Body of pancreas (tissue), 4 donors: ENCODE measurements around the gene VASP. TPM values are rescaled to one million over a fixed set of nuclear protein-coding genes. Genes with fewer than 3 reads are reported as not detected.

Experiments used
- ATAC-seq: fragments of 150-250 bp; one replicate; pipeline ENCODE4 v1.9.1; 2016
- DNase-seq, 4 donors: peaks; one replicate each; pipeline ENCODE4 v3.0.0-alpha.2; 2019
- H3K27ac ChIP-seq, 4 donors: fragments of 200-600 bp; sonication (generic); 1 replicate in 3 of 4; 2 replicates in 1 of 4; pipeline versions ENCODE4 v1.5.1 to v1.6.1; 2016 to 2019; ENCODE audit warnings: mild to moderate bottlenecking in 1 of 4, mixed read lengths in 1 of 4, moderate library complexity in 1 of 4
- H3K27me3 ChIP-seq, 2 donors: fragments of 200-600 bp; sonication (generic); one replicate each; pipeline ENCODE4 v1.6.0; 2016; ENCODE audit warnings: mild to moderate bottlenecking in 1 of 2
- H3K36me3 ChIP-seq, 2 donors: fragments of 200-600 bp; sonication (generic); replicated peaks in 1 of 2; 2 replicates each; pipeline ENCODE4 v1.5.1; 2016; ENCODE audit warnings: low read depth in 2 of 2; ENCODE audit not compliant: insufficient read depth in 1 of 2
- H3K4me1 ChIP-seq: fragments of 200-600 bp; sonication (generic); one replicate; pipeline ENCODE4 v1.6.0; 2016
- H3K4me3 ChIP-seq, 2 donors: fragments of 200-600 bp; sonication (generic); 1 replicate in 1 of 2; 2 replicates in 1 of 2; pipeline ENCODE4 v1.5.1; 2016 to 2019
- H3K9me3 ChIP-seq, 3 donors: fragments of 200-600 bp; sonication (generic); 1 replicate in 2 of 3; 2 replicates in 1 of 3; pipeline ENCODE4 v1.5.1; 2016
- CTCF ChIP-seq, 7 experiments: fragments of 450-650 bp in 4 of 7; fragments of 200-600 bp in 3 of 7; sonication (generic) in 3 of 7; IDR thresholded peaks; one replicate each; pipeline ENCODE4 v1.5.1; 2016 to 2019; ENCODE audit warnings: antibody characterized with exemption in 7 of 7
- POLR2A ChIP-seq, 3 donors: fragments of 450-650 bp; IDR thresholded peaks; one replicate each; pipeline ENCODE4 v1.6.1; 2016; ENCODE audit warnings: antibody characterized with exemption in 3 of 3, mild to moderate bottlenecking in 2 of 3
- whole genome bisulfite sequencing, 2 donors: methylation state at CpG; one replicate each; pipeline ENCODE4 v1.1.5; 2017; 5-methylcytosine and 5-hydroxymethylcytosine counted together
- intact Hi-C: fragments of 100-400 bp; cut with DNase I; formaldehyde crosslinking; loops from one replicate; pipeline ENCODE4 v1.15.1; 2023
- total RNA-seq, 2 donors: library from RNA; depleted of rRNA; stranded (reverse); fragments of >200 nt; gene quantifications; one replicate each; pipeline ENCODE4 v1.1.0, GENCODE V29; 2016

The VASP gene
- total RNA-seq, 2 donors from 2014 or later, result 27.0 to 29.7 TPM

GRCh38 chr19:45527731-45528130 is 20.5 kb downstream of the VASP start:
- Histone ChIP-seq H3K27ac (peak overlapping the region in 3 of 4 donors; percentile 57 to 69 (median 68)), H3K27me3 (no peaks in the 10 kb centered on the region), H3K4me1 (peaks cover 45% of the 10 kb centered on the region), H3K9me3 (no peaks in the 10 kb centered on the region), H3K4me3 (no peak overlapping the region), H3K36me3 (no peaks in the 10 kb centered on the region)
- ATAC-seq (no peak), DNase-seq (no peak)
- TF ChIP-seq POLR2A (IDR thresholded peaks at IDR 0.05), result no peak
- TF ChIP-seq CTCF (IDR thresholded peaks at IDR 0.05), result no peak
- WGBS, 2 donors, result 78 to 82% methylated on average over 15 of the region's 15 CpGs
- intact Hi-C loops, result loop anchor here (10.0 kb wide), 1 partner anchor 117 kb away; no protein-coding TSS in a partner anchor

- intact Hi-C loops, result loop anchor here (10.0 kb wide), 1 partner anchor 117 kb away; no protein-coding TSS in a partner anchor
- Histone ChIP-seq H3K36me3 (no peaks in the 10 kb centered on the region), H3K4me3 (no peak overlapping the region), H3K27ac (peak overlapping the region; percentile 4 to 69 (median 62)), H3K9me3 (no peaks in the 10 kb centered on the region), H3K4me1 (peaks cover 45% of the 10 kb centered on the region), H3K27me3 (no peaks in the 10 kb centered on the region)
- 9 to 14% methylated on average over 17 of the region's 17 CpGs for WGBS, 2 donors
- TF ChIP-seq CTCF (IDR thresholded peaks at IDR 0.05) (no peak), POLR2A (IDR thresholded peaks at IDR 0.05) (peak in 1 of 3 donors; percentile 12)
- DNase-seq, result peak; percentile 39 to 71 (median 54)
- ATAC-seq, result peak; percentile 33
Measured at GRCh38 chr19:45528149-45528743, 21.0 kb downstream of the VASP start.

DNA sequence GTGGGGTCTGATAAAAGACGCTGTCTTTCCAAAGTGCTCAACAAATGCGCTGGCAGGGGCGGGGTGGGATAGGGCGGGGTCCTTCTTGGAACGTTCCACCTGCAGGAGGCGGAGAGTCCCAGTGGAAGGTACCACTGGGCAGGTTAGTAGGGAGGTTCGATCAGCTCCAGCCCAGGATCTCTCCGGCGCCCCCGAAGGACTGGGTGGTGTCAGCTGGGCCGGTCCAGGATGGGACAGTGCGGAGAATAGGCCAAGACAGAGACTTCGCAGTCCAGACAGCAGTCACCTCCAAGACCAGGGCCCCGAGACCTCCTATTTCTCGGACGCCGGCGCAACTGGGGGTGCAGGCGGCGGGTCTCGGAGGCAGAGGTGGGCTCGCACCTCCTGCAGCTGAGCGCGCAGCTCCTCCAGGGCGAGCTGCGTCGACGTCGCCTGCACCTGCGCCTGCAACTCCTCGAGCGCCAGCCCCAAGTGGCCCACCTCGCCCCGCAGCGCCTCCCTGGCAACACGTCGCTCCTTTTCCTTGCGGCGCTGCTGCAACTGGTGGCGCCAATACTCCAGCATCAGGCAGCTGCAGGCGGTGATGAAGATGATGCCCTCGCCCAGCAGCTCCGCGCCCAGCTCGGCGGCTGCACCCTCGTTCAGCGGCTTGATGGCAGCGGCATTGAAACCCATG is 21.6 kb downstream of the VASP start:
- Histone ChIP-seq H3K4me3 (no peak overlapping the region), H3K36me3 (no peaks in the 10 kb centered on the region), H3K4me1 (peaks cover 44% of the 10 kb centered on the region), H3K27ac (peak overlapping the region; percentile 4 to 69 (median 62)), H3K27me3 (no peaks in the 10 kb centered on the region), H3K9me3 (no peaks in the 10 kb centered on the region)
- WGBS, 2 donors, result 0 to 5% methylated on average over 7 to 47 of the region's 49 CpGs
- intact Hi-C loops, result loop anchor here (10.0 kb wide), 1 partner anchor 116 kb away; no protein-coding TSS in a partner anchor
- ATAC-seq (peak; percentile 61), DNase-seq (peak; percentile 66 to 78 (median 74))
- TF ChIP-seq CTCF (IDR thresholded peaks at IDR 0.05) (peak in 3 of 7 experiments; percentile 7 to 16 (median 10)), POLR2A (IDR thresholded peaks at IDR 0.05) (peak in 1 of 3 donors; percentile 25)

GRCh38 chr19:45529420-45529785 is 22.1 kb downstream of the VASP start:
- Histone ChIP-seq H3K4me3 (no peak overlapping the region), H3K36me3 (no peaks in the 10 kb centered on the region), H3K4me1 (peaks cover 39% of the 10 kb centered on the region), H3K9me3 (no peaks in the 10 kb centered on the region), H3K27me3 (no peaks in the 10 kb centered on the region), H3K27ac (peak overlapping the region in 1 of 4 donors; percentile 68)
- no peak for DNase-seq
- no peak for ATAC-seq
- WGBS, 2 donors, result 23 to 36% methylated on average over 9 to 14 of the region's 14 CpGs
- intact Hi-C loops, result loop anchor here (10.0 kb wide), 1 partner anchor 115 kb away; no protein-coding TSS in a partner anchor
- TF ChIP-seq CTCF (IDR thresholded peaks at IDR 0.05) (no peak), POLR2A (IDR thresholded peaks at IDR 0.05) (no peak)
